GM21786 (cell line): ENCODE measurements around the gene RPS6KB2.
A peak's percentile ranks its signal among the peaks of the same experiment; 100 is the strongest.

Experiments used
- ATAC-seq: cut with Tn5 transposase; IDR thresholded peaks from one replicate; pipeline ENCODE4 v1.9.1; 2021; ENCODE audit not compliant: unreplicated experiment

RPS6KB2 gene

DNA sequence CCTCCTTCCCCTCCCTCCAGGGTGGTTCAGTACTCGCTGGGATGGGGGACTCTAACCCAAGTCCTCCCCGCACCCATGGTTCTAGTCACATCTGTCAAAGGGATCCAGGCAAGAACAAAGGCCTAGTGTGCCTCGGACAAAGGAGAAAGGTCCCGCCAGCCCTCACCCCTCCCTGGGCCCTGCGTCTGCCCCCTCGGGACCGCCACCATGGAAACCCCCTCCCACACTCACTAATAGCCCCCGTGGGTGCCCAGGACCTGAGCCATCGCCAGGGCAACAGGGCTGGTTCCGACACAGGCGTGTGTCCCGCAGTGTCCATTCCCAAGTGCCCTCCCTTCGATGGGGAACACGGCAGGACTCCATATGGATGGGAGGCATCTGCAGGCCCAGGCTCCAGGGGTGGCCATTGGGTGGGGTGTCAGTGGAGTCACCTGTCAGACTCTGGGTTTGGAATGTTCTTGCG lies 17.9 kb upstream of the RPS6KB2 start:
- no peak for ATAC-seq

GRCh38 chr11:67410984-67411784 lies 17.1 kb upstream of the RPS6KB2 start:
- no peak for ATAC-seq

DNA sequence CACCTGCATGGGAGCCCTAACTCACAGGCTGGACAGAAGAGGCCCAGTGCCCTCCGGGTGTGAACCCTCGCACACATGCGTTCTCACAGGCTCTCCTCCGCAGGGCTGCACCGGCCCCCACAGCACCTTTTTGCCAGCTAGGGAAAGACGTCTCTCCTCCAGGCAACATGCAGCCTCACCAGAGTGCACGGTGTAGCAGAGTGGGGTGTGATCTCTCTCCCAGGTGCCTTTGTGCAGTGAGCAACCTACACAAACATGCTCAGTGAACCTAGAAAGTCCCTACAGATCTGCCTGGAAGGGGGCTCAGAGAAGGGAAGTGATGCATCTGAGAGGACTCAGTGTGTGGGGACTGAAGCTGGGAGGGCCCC lies 16.5 kb upstream of the RPS6KB2 start:
- no peak for ATAC-seq

- ATAC-seq = no peak
Observed at GRCh38 chr11:67412495-67413179, 15.7 kb upstream of the RPS6KB2 start.

DNA sequence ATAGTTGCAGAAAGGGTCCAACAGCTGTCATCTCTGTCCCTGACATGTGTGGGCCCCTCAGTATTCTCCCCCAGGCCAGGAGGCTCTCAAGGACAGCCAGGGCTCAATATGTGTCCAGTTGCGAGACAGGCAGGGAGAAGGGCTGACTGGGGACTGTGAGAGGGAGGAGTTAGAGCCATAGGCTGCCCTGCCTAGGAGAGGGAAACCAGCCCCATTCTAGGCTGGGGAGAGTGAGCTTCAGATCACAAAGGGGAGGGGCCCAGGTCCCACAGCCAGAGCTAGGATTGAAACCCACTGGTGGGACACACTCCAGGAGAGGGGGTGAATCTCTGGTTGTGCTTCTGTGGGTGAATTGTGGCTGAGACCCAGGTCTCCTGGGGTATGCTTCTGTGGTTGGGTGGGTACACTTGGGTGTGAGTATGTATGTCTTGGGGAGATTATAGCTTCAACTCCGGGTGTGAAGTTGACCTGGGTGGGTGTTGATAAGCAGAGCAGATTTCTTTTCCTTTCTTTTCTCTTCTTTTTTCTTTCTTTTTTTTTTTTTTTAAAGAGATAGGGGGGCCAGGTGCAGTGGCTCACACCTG lies 14.9 kb upstream of the RPS6KB2 start:
- ATAC-seq = no peak

GRCh38 chr11:67415501-67416304 lies 12.6 kb upstream of the RPS6KB2 start, which contains the start of gene CARNS1:
CARNS1 (plus strand) TSS chr11:67415678; CDS start chr11:67416200, 522 bp downstream.
- ATAC-seq = no peak

DNA sequence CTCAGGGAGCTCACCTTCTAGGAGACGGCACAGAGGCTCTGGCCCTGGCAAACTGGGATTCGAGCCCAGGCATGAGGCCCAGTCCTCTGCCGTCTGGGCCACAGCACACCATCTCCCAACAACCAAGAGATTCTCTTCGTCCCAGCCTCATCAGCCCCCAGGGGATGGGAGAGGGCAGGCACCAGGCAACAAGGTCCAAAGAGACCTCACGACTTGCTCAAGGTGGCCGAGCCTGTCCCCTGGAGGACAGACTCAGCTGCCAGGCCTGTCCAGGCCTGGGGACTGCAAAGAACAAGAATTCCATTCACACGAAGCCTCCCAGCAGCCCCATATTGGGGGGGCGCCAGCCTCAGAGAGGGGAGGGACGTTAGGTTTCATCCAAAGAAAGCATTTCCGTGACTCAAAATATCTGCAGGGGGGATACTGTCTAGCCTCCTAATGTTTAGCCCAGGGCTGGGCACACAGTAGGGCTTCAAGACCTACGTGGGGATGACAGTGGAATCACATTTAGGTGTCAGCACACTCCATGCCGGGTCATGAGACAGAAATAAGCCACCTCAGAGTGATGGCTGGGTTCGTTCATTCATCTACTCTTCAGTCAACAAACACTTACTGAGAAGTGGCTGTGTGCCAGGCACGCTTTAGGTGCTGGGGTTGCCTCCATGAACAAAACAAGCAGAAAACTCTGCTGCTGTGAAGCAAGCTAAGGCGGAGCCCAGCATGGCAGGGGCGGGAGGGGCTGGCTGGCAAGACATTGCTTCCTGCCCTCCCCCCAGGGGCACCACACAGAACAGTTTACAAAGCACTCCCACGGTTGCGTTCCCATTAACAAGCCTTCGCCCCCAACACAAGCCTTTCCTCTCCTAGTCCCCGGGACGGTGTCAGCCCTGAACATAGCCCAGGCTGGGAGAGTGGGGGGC lies 11.6 kb upstream of the RPS6KB2 start:
- ATAC-seq = no peak

GRCh38 chr11:67417425-67417824 lies 10.9 kb upstream of the RPS6KB2 start:
- ATAC-seq = no peak

- ATAC-seq = no peak
Observed at GRCh38 chr11:67418476-67419281, 9.6 kb upstream of the RPS6KB2 start.

DNA sequence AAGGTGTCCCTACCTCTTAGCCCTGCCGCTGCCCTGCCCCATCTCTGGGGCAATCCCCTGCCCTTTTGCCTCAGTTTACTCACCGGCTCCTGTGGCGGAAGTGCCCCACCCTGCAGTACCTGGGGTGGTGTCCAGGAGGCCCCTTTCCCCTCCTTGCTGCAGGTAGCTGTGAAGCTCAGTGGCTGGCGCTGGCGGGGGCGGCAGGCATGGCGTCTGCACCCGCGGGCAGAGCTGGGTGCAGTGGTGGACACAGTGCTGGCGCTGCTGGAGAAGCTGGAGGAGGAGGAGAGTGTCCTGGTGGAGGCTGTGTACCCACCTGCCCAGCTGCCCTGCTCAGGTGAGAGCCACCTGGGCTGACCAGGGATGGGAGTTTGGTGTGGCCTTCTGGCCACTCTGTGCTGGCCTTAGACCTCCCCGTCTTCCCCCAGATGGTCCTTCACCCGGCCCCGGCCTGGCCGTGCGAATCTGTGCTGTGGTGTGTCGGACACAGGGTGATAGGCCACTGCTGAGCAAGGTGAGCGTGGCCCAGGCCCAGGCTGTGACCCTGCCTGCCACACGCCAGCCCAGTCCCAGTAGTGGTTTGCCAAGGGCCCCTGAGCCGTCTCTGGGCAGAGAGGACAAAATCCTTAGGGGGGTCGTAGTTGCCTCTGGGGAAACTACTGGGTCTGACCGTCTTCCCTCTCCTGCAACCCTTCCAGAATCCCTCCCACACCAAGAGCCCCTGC lies 8.8 kb upstream of the RPS6KB2 start:
- no peak for ATAC-seq

DNA sequence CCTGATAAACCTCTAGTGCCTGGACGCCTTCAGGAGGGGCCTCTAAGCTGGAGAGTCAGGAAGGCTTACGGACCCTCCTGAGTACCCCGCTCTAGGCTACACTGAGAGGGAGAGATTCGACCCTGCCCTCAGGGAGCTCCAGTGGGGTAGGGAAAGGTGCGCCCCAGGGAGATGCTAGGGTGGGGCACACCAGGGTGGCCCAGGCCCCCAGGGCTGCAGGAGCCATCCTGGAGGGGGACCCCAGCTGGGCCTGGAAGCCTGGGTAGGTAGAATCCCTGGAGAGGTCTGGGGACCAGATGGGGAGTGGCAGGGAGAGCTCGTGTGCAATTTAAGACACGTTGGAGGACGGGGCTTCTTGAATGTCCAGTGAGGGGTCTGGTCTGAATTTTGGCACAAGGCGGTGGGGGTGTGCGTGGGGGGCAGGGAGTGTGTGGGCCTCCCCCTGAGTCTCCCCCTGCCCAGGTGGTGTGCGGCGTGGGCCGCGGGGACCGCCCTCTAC lies 8.1 kb upstream of the RPS6KB2 start:
- no peak for ATAC-seq

DNA sequence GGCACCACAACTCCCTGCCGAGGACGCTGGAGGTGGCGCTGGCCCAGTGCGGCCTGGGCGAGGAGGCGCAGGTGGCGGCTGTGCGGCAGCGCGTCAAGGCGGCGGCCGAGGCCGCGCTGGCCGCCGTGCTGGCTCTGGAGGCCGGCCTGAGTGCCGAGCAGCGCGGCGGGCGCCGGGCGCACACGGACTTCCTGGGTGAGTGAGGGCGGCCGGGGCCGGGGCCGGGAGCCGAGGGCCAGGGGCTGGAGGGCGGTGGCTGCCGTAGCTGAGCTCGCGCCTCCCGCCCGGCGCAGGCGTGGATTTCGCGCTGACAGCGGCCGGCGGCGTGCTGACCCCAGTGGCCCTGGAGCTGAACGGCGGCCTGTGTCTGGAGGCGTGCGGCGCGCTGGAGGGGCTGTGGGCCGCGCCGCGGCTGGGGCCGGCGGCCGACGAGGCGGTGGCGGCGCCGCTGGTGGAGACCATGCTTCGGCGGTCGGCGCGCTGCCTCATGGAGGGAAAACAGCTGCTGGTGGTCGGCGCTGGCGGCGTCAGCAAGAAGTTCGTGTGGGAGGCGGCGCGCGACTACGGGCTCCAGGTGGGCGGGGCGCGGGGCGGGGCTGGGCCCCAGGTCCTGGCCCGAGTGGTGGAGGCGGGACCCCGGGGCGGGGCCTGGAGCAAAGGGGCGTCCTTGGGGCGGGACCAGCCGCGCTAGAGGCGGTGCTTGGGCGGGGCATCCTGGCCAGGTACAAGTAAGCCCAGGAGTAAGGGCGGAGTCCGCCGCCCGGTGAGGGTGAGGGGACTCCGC lies 7.5 kb upstream of the RPS6KB2 start:
- peak; percentile 84 for ATAC-seq

DNA sequence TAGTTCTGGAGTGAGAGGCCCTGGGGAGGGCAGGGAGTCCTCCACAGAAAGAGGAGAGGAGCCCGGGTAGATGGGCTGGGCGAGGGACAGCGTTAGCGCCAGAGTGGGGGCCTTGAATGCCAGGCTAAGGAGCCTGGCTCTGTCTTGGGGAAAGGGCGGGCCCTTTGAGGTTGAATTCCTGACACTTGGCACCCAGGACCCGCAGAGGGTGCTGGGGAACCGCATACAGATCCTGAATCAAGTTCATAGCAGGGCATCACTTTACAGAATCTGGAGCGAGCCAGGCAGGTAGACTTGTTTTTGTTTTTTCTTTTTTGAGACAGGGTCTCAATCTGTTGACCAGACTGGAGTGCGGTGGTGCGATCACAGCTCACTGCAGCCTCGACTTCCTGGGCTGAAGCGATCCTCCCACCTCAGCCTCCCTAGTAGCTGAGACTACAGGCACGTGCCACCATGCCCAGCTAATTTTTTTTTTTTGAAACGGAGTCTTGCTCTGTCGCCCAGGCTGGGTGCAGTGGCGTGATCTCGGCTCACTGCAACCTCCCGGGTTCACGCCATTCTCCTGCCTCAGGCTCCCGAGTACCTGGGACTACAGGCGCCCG lies 6.8 kb upstream of the RPS6KB2 start:
- ATAC-seq = no peak

GRCh38 chr11:67422891-67423290 lies 5.4 kb upstream of the RPS6KB2 start:
- ATAC-seq = no peak

DNA sequence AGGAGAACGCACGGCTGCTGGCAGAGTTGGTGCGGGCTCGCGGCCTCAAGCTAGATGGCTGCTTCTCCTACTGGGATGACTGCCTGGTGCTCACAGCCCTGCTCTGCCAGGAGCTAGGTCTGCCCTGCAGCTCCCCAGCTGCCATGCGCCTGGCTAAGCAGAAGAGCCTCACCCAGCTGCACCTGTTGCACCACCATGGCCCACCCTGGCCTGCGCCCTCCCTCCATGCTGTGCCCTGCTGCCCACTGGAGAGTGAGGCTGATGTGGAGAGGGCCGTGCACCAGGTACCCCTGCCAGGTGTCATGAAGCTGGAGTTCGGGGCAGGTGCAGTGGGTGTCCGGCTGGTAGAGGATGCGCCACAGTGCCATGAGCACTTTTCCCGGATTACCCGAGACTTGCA lies 4.8 kb upstream of the RPS6KB2 start:
- ATAC-seq = no peak

DNA sequence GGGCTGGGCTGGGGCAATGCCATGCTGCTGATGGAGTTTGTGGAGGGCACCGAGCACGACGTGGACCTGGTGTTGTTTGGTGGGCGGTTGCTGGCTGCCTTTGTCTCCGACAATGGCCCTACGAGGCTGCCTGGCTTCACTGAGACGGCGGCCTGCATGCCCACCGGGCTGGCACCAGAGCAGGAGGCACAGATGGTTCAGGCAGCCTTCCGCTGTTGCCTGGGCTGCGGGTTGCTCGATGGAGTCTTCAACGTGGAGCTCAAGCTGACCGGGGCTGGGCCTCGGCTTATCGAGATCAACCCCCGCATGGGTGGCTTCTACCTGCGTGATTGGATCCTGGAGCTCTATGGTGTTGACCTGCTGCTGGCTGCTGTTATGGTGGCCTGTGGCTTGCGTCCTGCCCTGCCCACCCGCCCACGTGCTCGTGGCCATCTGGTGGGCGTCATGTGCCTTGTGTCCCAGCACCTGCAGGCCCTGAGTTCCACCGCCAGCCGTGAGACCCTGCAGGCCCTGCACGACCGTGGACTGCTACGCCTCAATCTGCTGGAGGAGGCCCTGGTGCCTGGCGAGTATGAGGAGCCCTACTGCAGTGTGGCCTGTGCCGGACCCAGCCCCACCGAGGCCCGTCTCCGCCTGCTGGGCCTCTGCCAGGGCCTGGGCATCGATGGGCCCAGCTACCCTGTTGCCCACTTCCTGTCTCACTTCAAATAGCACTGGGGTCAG lies 4.2 kb upstream of the RPS6KB2 start:
- no peak for ATAC-seq
